Mesendoderm (in vitro differentiated cells): ENCODE data around the gene MSGN1.

ENCODE experiments used
- DNase-seq: peaks from one replicate; pipeline ENCODE4 v3.0.0; 2013
- H2AK5ac ChIP-seq: 2 replicates; pipeline ENCODE4 v1.6.1; 2013; ENCODE audit warnings: low read length, inconsistent platforms
- H2BK120ac ChIP-seq: 2 replicates; pipeline ENCODE4 v1.6.1; 2013; ENCODE audit warnings: low read depth, mild to moderate bottlenecking, low read length, moderate library complexity, mixed read lengths
- H2BK15ac ChIP-seq: replicated peaks from 2 replicates; pipeline ENCODE4 v1.6.1; 2013; ENCODE audit warnings: low read depth, mild to moderate bottlenecking, moderate library complexity
- H2BK5ac ChIP-seq: 2 replicates; pipeline ENCODE4 v1.6.1; 2013; ENCODE audit warnings: low read length, inconsistent platforms
- H3K18ac ChIP-seq: 2 replicates; pipeline ENCODE4 v1.6.1; 2013; ENCODE audit warnings: mild to moderate bottlenecking, low read length, mixed read lengths
- H3K23ac ChIP-seq: one replicate; pipeline ENCODE4 v1.6.1; 2013; ENCODE audit warnings: low read length
- H3K27ac ChIP-seq: 2 replicates; pipeline ENCODE4 v1.5.1; 2013; ENCODE audit warnings: low read depth, mild to moderate bottlenecking, inconsistent platforms, low read length, moderate library complexity
- H3K27me3 ChIP-seq: 2 replicates; pipeline ENCODE4 v1.6.1; 2013; ENCODE audit warnings: low read length, control low read depth, mild to moderate bottlenecking, inconsistent platforms; ENCODE audit not compliant: insufficient read depth, poor library complexity
- H3K36me3 ChIP-seq: 2 replicates; pipeline ENCODE4 v1.6.1; 2013; ENCODE audit warnings: low read length, inconsistent platforms; ENCODE audit not compliant: control insufficient read depth, insufficient read depth
- H3K4ac ChIP-seq: one replicate; pipeline ENCODE4 v1.6.1; 2013; ENCODE audit warnings: low read depth, mild to moderate bottlenecking, low read length, moderate library complexity
- H3K4me1 ChIP-seq: 2 replicates; pipeline ENCODE4 v1.6.1; 2013; ENCODE audit warnings: low read depth, low read length, inconsistent platforms; ENCODE audit not compliant: control insufficient read depth
- H3K4me2 ChIP-seq: 2 replicates; pipeline ENCODE4 v1.6.1; 2013; ENCODE audit warnings: low read length
- H3K4me3 ChIP-seq: 2 replicates; pipeline ENCODE4 v1.5.1; 2013; ENCODE audit warnings: mild to moderate bottlenecking, low read length
- H3K56ac ChIP-seq: one replicate; pipeline ENCODE4 v1.6.1; 2013; ENCODE audit warnings: low read length
- H3K79me1 ChIP-seq: 2 replicates; pipeline ENCODE4 v1.6.1; 2013; ENCODE audit warnings: low read length, inconsistent platforms
- H3K79me2 ChIP-seq: 2 replicates; pipeline ENCODE4 v1.6.1; 2013; ENCODE audit warnings: mild to moderate bottlenecking, low read length; ENCODE audit not compliant: control insufficient read depth, insufficient read depth
- H3K9ac ChIP-seq: 2 replicates; pipeline ENCODE4 v1.6.1; 2013; ENCODE audit warnings: low read length, inconsistent platforms
- H4K5ac ChIP-seq: one replicate; pipeline ENCODE4 v1.6.1; 2013; ENCODE audit warnings: low read length
- H4K8ac ChIP-seq: one replicate; pipeline ENCODE4 v1.6.1; 2013; ENCODE audit warnings: low read depth, mild to moderate bottlenecking, control low read depth, low read length, moderate library complexity
- WGBS: extraction: QIAGEN DNeasy Blood & Tissue Kit; methylation state at CpG from one replicate; pipeline ENCODE4 v1.1.7; 2013; ENCODE audit warnings: low lambda C conversion rate, missing lambda C conversion rate; ENCODE audit not compliant: insufficient coverage; ENCODE audit errors: extremely low coverage; 5-methylcytosine and 5-hydroxymethylcytosine counted together

MSGN1 gene

GRCh38 chr2:17792515-17792914 lies 23.7 kb upstream of the MSGN1 start:
- Histone ChIP-seq H3K79me2 (no peaks in the 10 kb centered on the region), H3K18ac (peak overlapping the region; percentile 32), H3K27ac (no peak overlapping the region), H3K27me3 (no peaks in the 10 kb centered on the region), H3K4me1 (peaks cover 11% of the 10 kb centered on the region), H2AK5ac (no peak overlapping the region), H3K9ac (no peak overlapping the region), H2BK5ac (no peak overlapping the region), H2BK15ac (no peak overlapping the region), H4K8ac (no peak overlapping the region), H3K56ac (no peak overlapping the region), H4K5ac (no peak overlapping the region), H2BK120ac (no peak overlapping the region), H3K23ac (no peak overlapping the region), H3K79me1 (no peaks in the 10 kb centered on the region), H3K36me3 (no peaks in the 10 kb centered on the region), H3K4me2 (no peak overlapping the region), H3K4me3 (no peak overlapping the region), H3K4ac (no peak overlapping the region)
- DNase-seq, result no peak
- WGBS, result no CpG with 5 or more reads among the region's 1 CpG

GRCh38 chr2:17793296-17793695 lies 23.0 kb upstream of the MSGN1 start:
- Histone ChIP-seq H3K18ac (no peak overlapping the region), H3K27ac (no peak overlapping the region), H3K56ac (no peak overlapping the region), H3K4me2 (no peak overlapping the region), H3K79me2 (no peaks in the 10 kb centered on the region), H2BK120ac (no peak overlapping the region), H3K4me3 (no peak overlapping the region), H3K36me3 (no peaks in the 10 kb centered on the region), H2BK5ac (no peak overlapping the region), H4K5ac (no peak overlapping the region), H3K27me3 (no peaks in the 10 kb centered on the region), H3K23ac (no peak overlapping the region), H3K9ac (no peak overlapping the region), H3K4ac (no peak overlapping the region), H3K4me1 (peaks cover 11% of the 10 kb centered on the region), H2BK15ac (no peak overlapping the region), H3K79me1 (no peaks in the 10 kb centered on the region), H2AK5ac (no peak overlapping the region), H4K8ac (no peak overlapping the region)
- no peak for DNase-seq
- no CpG with 5 or more reads among the region's 4 CpGs for WGBS

- Histone ChIP-seq H4K5ac (no peak overlapping the region), H2BK120ac (no peak overlapping the region), H3K79me1 (no peaks in the 10 kb centered on the region), H3K27ac (no peak overlapping the region), H2BK5ac (no peak overlapping the region), H2BK15ac (no peak overlapping the region), H3K27me3 (no peaks in the 10 kb centered on the region), H3K79me2 (no peaks in the 10 kb centered on the region), H3K4me1 (peaks cover 11% of the 10 kb centered on the region), H4K8ac (no peak overlapping the region), H3K18ac (no peak overlapping the region), H3K9ac (no peak overlapping the region), H3K4me2 (no peak overlapping the region), H3K56ac (no peak overlapping the region), H3K36me3 (no peaks in the 10 kb centered on the region), H3K23ac (no peak overlapping the region), H3K4me3 (no peak overlapping the region), H2AK5ac (no peak overlapping the region), H3K4ac (no peak overlapping the region)
- WGBS, result no CpG with 5 or more reads among the region's 6 CpGs
- DNase-seq, result no peak
These were observed 22.4 kb upstream of the MSGN1 start for GRCh38 chr2:17793803-17794354.

GRCh38 chr2:17795309-17795708 lies 21.0 kb upstream of the MSGN1 start:
- Histone ChIP-seq H2BK120ac (no peak overlapping the region), H3K79me1 (no peaks in the 10 kb centered on the region), H3K56ac (no peak overlapping the region), H3K36me3 (no peaks in the 10 kb centered on the region), H3K4me3 (no peak overlapping the region), H4K5ac (no peak overlapping the region), H3K27ac (no peak overlapping the region), H3K9ac (no peak overlapping the region), H3K4ac (no peak overlapping the region), H2BK15ac (no peak overlapping the region), H2BK5ac (no peak overlapping the region), H2AK5ac (no peak overlapping the region), H3K4me2 (no peak overlapping the region), H4K8ac (no peak overlapping the region), H3K4me1 (peaks cover 11% of the 10 kb centered on the region), H3K18ac (no peak overlapping the region), H3K27me3 (no peaks in the 10 kb centered on the region), H3K79me2 (no peaks in the 10 kb centered on the region), H3K23ac (no peak overlapping the region)
- DNase-seq, result no peak
- no CpG with 5 or more reads among the region's 5 CpGs for WGBS

- H3K27ac ChIP-seq, result no peak overlapping the region
- no peak overlapping the region for H2BK120ac ChIP-seq
- no peaks in the 10 kb centered on the region for H3K79me1 ChIP-seq
- H3K9ac ChIP-seq, result no peak overlapping the region
- no peak overlapping the region for H3K4me3 ChIP-seq
- no peak overlapping the region for H2BK5ac ChIP-seq
- no peaks in the 10 kb centered on the region for H3K79me2 ChIP-seq
- H3K18ac ChIP-seq, result no peak overlapping the region
- H4K5ac ChIP-seq, result no peak overlapping the region
- no peak overlapping the region for H2BK15ac ChIP-seq
- no peak overlapping the region for H4K8ac ChIP-seq
- no peak overlapping the region for H3K4ac ChIP-seq
- H3K27me3 ChIP-seq, result no peaks in the 10 kb centered on the region
- WGBS, result no CpG with 5 or more reads among the region's 4 CpGs
- H3K4me2 ChIP-seq, result no peak overlapping the region
- H3K36me3 ChIP-seq, result no peaks in the 10 kb centered on the region
- H3K56ac ChIP-seq, result no peak overlapping the region
- H2AK5ac ChIP-seq, result no peak overlapping the region
- DNase-seq, result no peak
- H3K4me1 ChIP-seq, result no peaks in the 10 kb centered on the region
- H3K23ac ChIP-seq, result no peak overlapping the region
These were observed 17.9 kb upstream of the MSGN1 start for GRCh38 chr2:17798338-17798737.
